Fibroblast of lung (primary cell): Measurements from ENCODE around the gene TP73. TPM values are rescaled to one million over a fixed set of nuclear protein-coding genes. Genes with fewer than 3 reads are reported as not detected.

ENCODE experiments used
- DNase-seq, 2 donors: peaks; one replicate each; pipeline versions ENCODE4 v3.0.0 to v3.0.0-alpha.2; 2010; ENCODE audit warnings: low read depth in 2 of 2
- H2AFZ ChIP-seq: 2 replicates; pipeline ENCODE4 v1.5.1; 2012; ENCODE audit warnings: low read length, control low read depth, inconsistent platforms
- H3K27ac ChIP-seq: 2 replicates; pipeline ENCODE4 v1.5.1; 2011; ENCODE audit warnings: low read length, control low read depth; ENCODE audit not compliant: insufficient read depth
- H3K27me3 ChIP-seq: 2 replicates; pipeline ENCODE4 v1.5.1; 2011; ENCODE audit warnings: mild to moderate bottlenecking, low read length; ENCODE audit not compliant: control insufficient read depth, insufficient read depth
- H3K36me3 ChIP-seq: 2 replicates; pipeline ENCODE4 v1.5.1; 2011; ENCODE audit warnings: low read length; ENCODE audit not compliant: control insufficient read depth, insufficient read depth
- H3K4me1 ChIP-seq: 2 replicates; pipeline ENCODE4 v1.5.1; 2011; ENCODE audit warnings: low read length; ENCODE audit not compliant: control insufficient read depth, insufficient read depth; ENCODE audit errors: extremely low read depth
- H3K4me2 ChIP-seq: 2 replicates; pipeline ENCODE4 v1.5.1; 2011; ENCODE audit warnings: low read length, control low read depth; ENCODE audit not compliant: insufficient read depth; ENCODE audit errors: extremely low read depth
- H3K4me3 ChIP-seq, 4 experiments: fragments of 200-600 bp in 1 of 4; sonication (generic) in 1 of 4; replicated peaks in 1 of 4; 2 replicates each; pipeline ENCODE4 v1.5.1; 2011 to 2016; ENCODE audit warnings: low read length in 4 of 4, low read depth in 3 of 4, mild to moderate bottlenecking in 3 of 4, control low read depth in 2 of 4, inconsistent platforms in 1 of 4, mixed read lengths in 1 of 4; ENCODE audit not compliant: insufficient read depth in 1 of 4; ENCODE audit errors: control extremely low read depth in 1 of 4
- H3K79me2 ChIP-seq: 2 replicates; pipeline ENCODE4 v1.5.1; 2012; ENCODE audit warnings: mild to moderate bottlenecking, low read length, inconsistent platforms; ENCODE audit not compliant: control insufficient read depth, insufficient read depth
- H3K9ac ChIP-seq: 2 replicates; pipeline ENCODE4 v1.5.1; 2011; ENCODE audit warnings: mild to moderate bottlenecking, low read length, control low read depth; ENCODE audit not compliant: insufficient read depth
- H3K9me3 ChIP-seq: 2 replicates; pipeline ENCODE4 v1.5.1; 2012; ENCODE audit warnings: low read depth, low read length; ENCODE audit not compliant: control insufficient read depth, insufficient read depth
- H4K20me1 ChIP-seq: 2 replicates; pipeline ENCODE4 v1.5.1; 2011; ENCODE audit warnings: low read length; ENCODE audit not compliant: control insufficient read depth, insufficient read depth; ENCODE audit errors: extremely low read depth
- EZH2 ChIP-seq: IDR thresholded peaks from 2 replicates; pipeline ENCODE4 v1.5.1; 2012; ENCODE audit warnings: low read length, control low read depth, mild to moderate bottlenecking; ENCODE audit errors: missing control alignments
- polyA plus RNA-seq, 2 donors: library from polyadenylated mRNA; depleted of rRNA in 1 of 2; stranded (reverse) in 1 of 2; unstranded in 1 of 2; fragments of >200 nt; gene quantifications; 2 replicates each; pipeline ENCODE4 v1.2.1, GENCODE V29; 2011 to 2012; ENCODE audit warnings: missing spikeins in 1 of 2
- total RNA-seq: library from RNA; depleted of rRNA; stranded (reverse); fragments of >200 nt; gene quantifications from 2 replicates; pipeline ENCODE4 v1.2.1, GENCODE V29; 2014
- TF ChIP-seq, protein P1 (sequence below), 2 donors: IDR thresholded peaks in 1 of 2; conservative IDR thresholded peaks in 1 of 2; 1 replicate in 1 of 2; 2 replicates in 1 of 2; pipeline ENCODE4 v1.5.1; 2011 to 2012; ENCODE audit warnings: low read length in 2 of 2, control low read depth in 1 of 2, inconsistent platforms in 1 of 2, low read depth in 1 of 2, mild to moderate bottlenecking in 1 of 2

Gene TP73
- total and polyA plus RNA-seq, 2 donors (not counting 1 experiment from before 2014, with no cell fraction given) = not detected

DNA sequence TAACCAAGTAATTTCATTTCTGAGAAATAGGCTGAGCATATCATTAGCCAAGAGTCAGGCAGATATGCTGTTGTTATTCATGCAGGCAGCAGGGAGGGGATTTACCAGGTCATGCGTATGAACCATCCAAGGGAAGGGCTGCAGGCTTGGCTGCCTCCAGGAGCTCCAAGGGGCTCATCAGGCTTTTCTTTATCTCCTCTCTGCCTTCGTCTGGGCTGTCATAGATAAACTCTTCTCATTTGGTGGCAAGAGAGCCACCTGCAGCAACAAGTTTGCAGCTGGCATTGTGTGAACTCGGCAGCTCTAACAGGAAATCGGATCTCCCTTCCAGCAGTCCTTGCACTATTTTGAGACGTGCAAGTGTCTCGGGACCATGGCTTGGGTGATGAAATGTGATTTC is 107.5 kb downstream of the TP73 start:
- no peak overlapping the region for H3K4me3 ChIP-seq
- no peaks in the 10 kb centered on the region for H3K9me3 ChIP-seq
- H3K27me3 ChIP-seq = no peaks in the 10 kb centered on the region
- no peak overlapping the region for H3K27ac ChIP-seq
- no peak for DNase-seq
- no peaks in the 10 kb centered on the region for H4K20me1 ChIP-seq
- no peak overlapping the region for H2AFZ ChIP-seq
- H3K9ac ChIP-seq = no peak overlapping the region
- TF ChIP-seq, protein P1, sequence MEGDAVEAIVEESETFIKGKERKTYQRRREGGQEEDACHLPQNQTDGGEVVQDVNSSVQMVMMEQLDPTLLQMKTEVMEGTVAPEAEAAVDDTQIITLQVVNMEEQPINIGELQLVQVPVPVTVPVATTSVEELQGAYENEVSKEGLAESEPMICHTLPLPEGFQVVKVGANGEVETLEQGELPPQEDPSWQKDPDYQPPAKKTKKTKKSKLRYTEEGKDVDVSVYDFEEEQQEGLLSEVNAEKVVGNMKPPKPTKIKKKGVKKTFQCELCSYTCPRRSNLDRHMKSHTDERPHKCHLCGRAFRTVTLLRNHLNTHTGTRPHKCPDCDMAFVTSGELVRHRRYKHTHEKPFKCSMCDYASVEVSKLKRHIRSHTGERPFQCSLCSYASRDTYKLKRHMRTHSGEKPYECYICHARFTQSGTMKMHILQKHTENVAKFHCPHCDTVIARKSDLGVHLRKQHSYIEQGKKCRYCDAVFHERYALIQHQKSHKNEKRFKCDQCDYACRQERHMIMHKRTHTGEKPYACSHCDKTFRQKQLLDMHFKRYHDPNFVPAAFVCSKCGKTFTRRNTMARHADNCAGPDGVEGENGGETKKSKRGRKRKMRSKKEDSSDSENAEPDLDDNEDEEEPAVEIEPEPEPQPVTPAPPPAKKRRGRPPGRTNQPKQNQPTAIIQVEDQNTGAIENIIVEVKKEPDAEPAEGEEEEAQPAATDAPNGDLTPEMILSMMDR (conservative IDR thresholded peaks at IDR 0.05 in 1 of 2, IDR thresholded peaks at IDR 0.05 in 1 of 2; ENCODE audit: low read depth in 1 of 2, low read length in 2 of 2) = no peak
- TF ChIP-seq EZH2 = no peak
- H3K4me1 ChIP-seq = no peaks in the 10 kb centered on the region
- H3K36me3 ChIP-seq = no peaks in the 10 kb centered on the region
- H3K79me2 ChIP-seq = no peaks in the 10 kb centered on the region
- no peak overlapping the region for H3K4me2 ChIP-seq

DNA sequence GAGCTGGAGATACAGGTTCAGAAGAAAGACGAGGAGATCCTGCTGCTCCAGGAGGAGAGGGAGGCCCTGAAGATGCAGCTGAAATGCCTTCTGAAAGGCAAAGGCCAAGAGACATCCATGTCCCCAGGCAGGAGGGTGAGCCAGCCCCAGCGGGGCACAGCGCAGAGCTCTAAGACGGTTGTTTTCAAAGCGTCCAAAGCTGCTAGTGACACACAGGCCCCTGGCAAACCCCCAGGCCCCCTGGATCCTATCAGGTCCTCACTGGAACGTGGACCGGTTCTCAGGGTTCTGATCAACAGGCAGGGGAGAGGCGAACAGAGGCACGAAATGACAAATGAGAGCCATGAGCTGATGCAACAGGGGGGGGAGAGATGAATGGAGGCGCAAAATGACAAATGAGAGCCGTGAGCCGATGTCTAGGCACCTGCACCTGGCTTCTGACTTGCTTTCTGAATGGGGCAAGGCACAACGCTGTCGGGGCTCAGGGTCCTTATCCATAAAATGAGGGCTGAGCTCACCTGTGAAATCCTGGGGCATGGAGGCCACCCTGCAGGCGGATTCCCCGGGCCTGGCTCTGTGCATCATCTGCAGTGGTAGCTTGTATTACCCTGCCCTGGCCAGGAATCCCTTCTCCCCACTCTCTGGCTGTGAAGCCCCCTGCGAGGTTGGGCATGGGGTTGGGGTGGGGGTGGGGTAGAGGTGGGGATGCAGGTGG is 109.1 kb downstream of the TP73 start:
- H3K27me3 ChIP-seq = no peaks in the 10 kb centered on the region

DNA sequence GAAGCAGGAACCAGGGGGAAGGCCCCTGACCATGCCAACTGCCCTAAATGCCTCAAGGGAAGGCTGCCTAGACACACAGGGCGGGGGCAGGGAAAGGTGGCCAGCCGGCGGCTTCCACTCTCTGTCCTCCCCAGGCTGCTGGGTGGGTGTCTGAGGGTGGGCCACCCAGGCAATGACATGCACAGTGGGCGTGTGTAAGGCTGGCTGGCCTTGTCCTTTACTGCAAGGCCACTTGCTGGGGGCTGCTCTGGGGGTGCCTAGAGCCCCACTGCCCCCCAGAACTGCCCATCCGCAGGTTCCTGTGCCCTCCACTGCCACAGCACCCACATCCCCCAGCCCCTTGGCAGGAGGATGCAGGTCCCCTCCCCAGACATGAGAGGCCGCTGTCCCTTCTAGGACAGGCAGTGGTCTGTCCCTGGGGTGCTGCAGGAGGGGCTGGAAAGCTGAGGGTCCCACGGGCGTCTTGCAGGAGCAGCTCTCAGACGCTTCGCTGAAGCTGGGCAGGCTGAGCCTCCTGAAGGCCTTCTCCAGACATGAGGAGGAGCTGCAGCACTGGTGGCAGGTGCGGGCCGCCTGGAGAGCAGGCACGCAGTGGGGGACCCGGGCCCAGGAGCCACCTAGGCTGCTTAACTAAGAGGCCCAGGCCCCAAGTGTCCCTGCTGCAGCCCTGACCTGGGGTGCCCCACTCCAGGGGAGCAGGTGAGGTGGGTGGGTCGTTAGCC is 110.0 kb downstream of the TP73 start:
- Histone ChIP-seq H2AFZ (no peak overlapping the region), H3K36me3 (no peaks in the 10 kb centered on the region), H3K4me3 (no peak overlapping the region), H3K79me2 (no peaks in the 10 kb centered on the region), H3K4me2 (no peak overlapping the region), H3K27ac (no peak overlapping the region), H4K20me1 (no peaks in the 10 kb centered on the region), H3K9me3 (no peaks in the 10 kb centered on the region), H3K9ac (no peak overlapping the region), H3K4me1 (no peaks in the 10 kb centered on the region), H3K27me3 (no peaks in the 10 kb centered on the region)
- TF ChIP-seq, protein P1 (conservative IDR thresholded peaks at IDR 0.05 in 1 of 2, IDR thresholded peaks at IDR 0.05 in 1 of 2; ENCODE audit: low read depth in 1 of 2, low read length in 2 of 2) = no peak
- no peak for TF ChIP-seq EZH2
- DNase-seq = no peak

More for the DNA sequence above, 109.1 kb downstream of the TP73 start:
- no peak for TF ChIP-seq EZH2
- TF ChIP-seq, protein P1 (conservative IDR thresholded peaks at IDR 0.05 in 1 of 2, IDR thresholded peaks at IDR 0.05 in 1 of 2; ENCODE audit: low read depth in 1 of 2, low read length in 2 of 2) = no peak
- Histone ChIP-seq H3K9me3 (no peaks in the 10 kb centered on the region), H3K4me3 (no peak overlapping the region), H3K4me1 (no peaks in the 10 kb centered on the region), H3K27ac (no peak overlapping the region), H3K79me2 (no peaks in the 10 kb centered on the region), H3K9ac (no peak overlapping the region), H3K36me3 (no peaks in the 10 kb centered on the region), H3K4me2 (no peak overlapping the region), H4K20me1 (no peaks in the 10 kb centered on the region), H2AFZ (no peak overlapping the region)
- no peak for DNase-seq
